ENCODE data around the gene LPAR4. TPM values are rescaled to one million over a fixed set of nuclear protein-coding genes. Genes with fewer than 3 reads are reported as not detected.
"Not testable (repeated sequence)": the region's sequence is repeated elsewhere in the genome, so short reads cannot be mapped to it uniquely, and the experiment has no call there.

Gene LPAR4, protein sequence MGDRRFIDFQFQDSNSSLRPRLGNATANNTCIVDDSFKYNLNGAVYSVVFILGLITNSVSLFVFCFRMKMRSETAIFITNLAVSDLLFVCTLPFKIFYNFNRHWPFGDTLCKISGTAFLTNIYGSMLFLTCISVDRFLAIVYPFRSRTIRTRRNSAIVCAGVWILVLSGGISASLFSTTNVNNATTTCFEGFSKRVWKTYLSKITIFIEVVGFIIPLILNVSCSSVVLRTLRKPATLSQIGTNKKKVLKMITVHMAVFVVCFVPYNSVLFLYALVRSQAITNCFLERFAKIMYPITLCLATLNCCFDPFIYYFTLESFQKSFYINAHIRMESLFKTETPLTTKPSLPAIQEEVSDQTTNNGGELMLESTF
- 5.5 TPM for total RNA-seq

DNA sequence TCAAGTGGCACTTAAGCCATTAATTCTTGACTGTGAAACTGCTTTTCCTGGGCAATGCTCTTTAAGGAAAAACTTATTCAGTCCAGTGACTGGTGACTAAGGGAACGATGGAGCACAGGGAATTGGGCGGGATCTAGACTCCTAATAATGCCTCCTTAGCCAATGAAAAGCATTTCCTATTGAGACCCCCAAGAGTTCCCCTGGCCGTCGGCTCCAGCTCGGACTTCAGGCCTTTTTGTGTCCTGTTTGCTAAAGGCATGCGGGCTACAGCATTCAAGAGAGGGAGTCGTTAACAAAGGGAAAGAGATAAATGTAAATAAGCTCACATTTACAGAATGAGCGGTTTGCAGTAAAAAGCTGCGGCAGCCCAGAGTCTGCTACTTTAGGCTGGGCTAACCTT lies at the start of gene LPAR4:
Gene LPAR4 (plus strand): TSS at position 232 of the 400 bp plus-strand sequence. CDS start 7,150 bp downstream, outside the sequence.
- DNase-seq = no peak

- no peak for DNase-seq
These were observed 41.4 kb upstream of the LPAR4 start for GRCh38 chrX:78706071-78706470.

DNA sequence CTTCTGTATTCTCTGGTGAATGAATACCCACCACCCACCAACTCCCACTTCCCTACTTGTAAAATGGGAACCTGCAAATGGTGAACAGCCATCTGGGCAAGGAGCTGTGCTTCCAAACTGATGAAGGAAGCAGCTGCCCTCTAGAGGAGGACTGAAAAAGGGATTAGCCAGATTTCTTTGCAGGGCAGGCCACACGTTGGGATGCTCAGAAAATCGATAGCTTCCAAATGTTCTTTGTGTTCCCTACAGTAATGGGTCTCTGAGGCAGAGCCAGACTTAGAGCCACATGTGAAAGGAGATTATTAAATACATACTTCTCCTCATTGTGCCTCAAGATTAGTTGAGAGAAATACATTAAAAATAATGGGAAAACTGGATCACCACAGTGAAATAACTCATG lies 39.3 kb upstream of the LPAR4 start:
- DNase-seq = no peak

DNA sequence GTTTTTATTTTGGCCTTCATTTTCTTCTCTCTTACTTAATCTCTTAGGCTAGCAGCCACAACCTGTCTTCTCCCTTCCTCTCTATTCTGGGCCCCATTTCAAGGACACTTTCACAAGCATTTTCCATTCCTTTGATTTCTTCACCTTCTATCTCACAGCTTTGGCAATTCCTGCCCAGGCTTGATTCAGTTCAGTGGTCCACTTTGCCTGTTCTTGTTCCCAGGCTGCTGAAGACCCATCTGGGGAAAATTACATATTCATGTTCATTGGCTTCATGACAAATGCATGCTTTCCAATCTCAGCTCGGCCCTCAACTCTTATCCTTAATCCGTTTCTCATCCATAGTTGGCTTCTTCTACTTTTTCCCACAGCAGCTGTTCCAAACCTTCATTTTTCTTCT lies 38.7 kb upstream of the LPAR4 start:
- DNase-seq = no peak

- DNase-seq = no peak
These were observed 37.3 kb upstream of the LPAR4 start for GRCh38 chrX:78710171-78710570.

GRCh38 chrX:78712336-78712735 lies 35.2 kb upstream of the LPAR4 start:
- no peak for DNase-seq

- no peak for DNase-seq
These were observed 22.2 kb upstream of the LPAR4 start for GRCh38 chrX:78725287-78725686.

- no peak for DNase-seq
These were observed 1.0 kb upstream of the LPAR4 start for GRCh38 chrX:78746496-78746895.

- DNase-seq = no peak
These were observed 451 bp downstream of the LPAR4 start for GRCh38 chrX:78747971-78748370.

GRCh38 chrX:78748846-78749245 lies 1.3 kb downstream of the LPAR4 start:
- no peak for DNase-seq

DNA sequence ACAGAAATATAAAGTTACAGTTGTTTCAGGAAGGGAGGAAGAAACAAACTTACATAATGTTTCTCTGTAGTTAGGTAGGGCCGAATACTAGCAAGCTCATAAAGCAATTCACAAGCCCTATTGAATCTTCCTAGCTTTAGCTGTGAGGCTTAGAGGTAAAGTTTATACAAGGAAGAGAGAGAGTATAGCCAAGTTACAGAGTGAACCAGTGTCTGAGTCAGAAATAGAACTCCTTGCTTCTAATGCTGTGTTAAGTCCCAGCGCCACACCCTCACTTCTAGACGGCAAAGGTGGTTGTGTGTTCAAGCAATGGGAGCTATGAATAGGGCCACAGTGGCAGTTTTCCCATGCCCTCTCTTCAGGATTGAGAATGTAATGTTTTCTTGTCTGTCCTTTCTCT lies 6.1 kb downstream of the LPAR4 start:
- DNase-seq = no peak

- DNase-seq = no peak
These were observed 7.4 kb downstream of the LPAR4 start for GRCh38 chrX:78754917-78755316.

DNA sequence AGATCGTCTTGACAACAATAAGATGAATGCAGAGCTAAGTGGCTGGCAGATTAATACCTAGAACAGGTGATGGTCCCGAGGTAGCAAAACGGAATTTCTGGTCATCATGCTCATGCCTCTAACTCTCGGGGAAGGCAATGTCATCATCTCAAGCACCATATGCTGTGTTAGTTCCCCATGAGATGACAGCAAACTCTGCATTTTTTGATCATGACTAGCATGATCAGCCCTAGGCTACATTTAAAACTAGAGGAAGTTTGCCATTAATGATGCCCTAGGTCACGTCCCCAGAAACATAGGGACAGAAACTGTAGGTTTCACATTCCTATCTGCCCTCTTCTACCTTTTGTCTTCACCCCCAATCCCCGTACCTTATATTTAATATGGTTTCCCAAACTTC lies 11.6 kb downstream of the LPAR4 start:
- no peak for DNase-seq

GRCh38 chrX:78769101-78769755 lies 21.7 kb downstream of the LPAR4 start:
- no peak for DNase-seq

- DNase-seq = no peak
These were observed 22.4 kb downstream of the LPAR4 start for GRCh38 chrX:78769946-78770345.

DNA sequence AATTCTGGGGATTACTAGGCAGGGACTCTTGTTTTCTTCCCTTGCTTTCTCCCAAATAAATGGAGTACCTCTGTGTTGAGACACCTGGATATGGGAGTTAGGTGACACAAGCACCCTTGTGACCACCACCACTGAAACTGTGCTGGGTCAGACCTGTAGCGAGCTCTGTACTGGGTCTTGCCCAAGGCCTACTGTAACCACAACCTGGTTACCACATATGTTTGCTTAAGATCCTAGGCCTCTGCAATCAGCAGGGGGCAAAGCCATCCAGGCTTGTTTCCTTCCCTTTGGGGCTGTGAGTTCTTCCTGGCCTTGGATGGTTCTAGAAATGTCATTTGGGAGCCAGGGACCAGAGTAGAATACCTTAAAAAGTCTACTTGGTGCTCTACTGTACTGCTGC lies 49.4 kb downstream of the LPAR4 start:
- DNase-seq = no peak

DNA sequence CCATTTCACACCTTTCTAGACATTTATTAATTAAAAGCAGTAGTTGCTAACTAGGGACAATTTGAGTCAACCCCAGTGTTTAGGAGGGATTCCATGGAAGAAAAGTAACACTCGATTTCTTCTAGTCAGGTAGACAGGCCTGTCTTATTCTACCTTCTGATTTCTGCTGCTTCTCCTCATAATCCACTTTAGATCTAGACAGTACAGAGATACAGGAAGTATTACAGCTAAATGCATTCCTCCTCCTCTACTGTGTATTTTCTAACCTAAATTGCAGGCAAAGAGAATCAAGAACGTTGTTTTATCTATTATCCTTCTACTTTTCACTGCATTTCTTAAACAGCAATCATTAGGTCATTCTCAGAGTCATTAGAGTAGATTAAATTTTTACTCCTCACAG lies 52.6 kb downstream of the LPAR4 start:
- DNase-seq = no peak

GRCh38 chrX:78800694-78801093 lies 53.2 kb downstream of the LPAR4 start:
- no peak for DNase-seq

DNA sequence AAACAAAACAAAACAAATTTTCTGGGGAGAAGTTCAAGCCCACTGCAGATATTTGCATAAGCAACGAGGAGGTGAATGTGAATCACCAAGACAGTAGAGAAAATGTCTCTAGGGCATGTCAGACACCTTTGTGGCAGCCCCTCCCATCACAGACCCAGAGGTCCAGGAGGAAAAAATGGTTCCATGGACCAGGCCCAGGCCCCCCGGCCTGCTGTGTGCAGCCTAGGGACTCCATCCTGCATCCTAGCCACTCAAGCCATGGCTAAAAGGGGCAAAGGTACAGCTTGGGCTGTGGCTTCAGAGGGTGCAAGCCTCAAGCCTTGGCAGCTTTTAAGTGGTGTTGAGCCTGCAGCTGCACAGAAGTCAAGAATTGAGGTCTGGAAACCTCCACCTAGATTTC lies 54.0 kb downstream of the LPAR4 start:
- no peak for DNase-seq

DNA sequence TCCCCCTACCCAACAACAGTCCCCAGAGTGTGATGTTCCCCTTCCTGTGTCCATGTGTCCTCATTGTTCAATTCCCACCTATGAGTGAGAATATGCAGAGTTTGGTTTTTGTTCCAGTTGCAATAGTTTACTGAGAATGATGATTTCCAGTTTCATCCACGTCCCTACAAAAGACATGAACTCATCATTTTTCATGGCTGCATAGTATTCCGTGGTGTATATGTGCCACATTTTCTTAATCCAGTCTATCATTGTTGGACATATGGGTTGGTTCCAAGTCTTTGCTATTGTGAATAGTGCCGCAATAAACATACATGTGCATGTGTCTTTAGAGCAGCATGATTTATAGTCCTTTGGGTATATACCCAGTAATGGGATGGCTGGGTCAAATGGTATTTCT lies 55.0 kb downstream of the LPAR4 start:
- DNase-seq = not testable (repeated sequence)

All from occipital lobe (tissue), 2 donors.